Measurements from ENCODE around the gene HBA2. TPM values are rescaled to one million over a fixed set of nuclear protein-coding genes. Genes with fewer than 3 reads are reported as not detected.

The HBA2 gene
- total RNA-seq, 1 experiment from 2014 or later = not detected

GRCh38 chr16:188674-189073 is 16.0 kb downstream of the HBA2 start:
- no peaks in the 10 kb centered on the region for H3K79me2 ChIP-seq (ENCODE audit: insufficient read depth, low read length)
- H3T11ph ChIP-seq (ENCODE audit: low read length) = no peak overlapping the region
- no peak overlapping the region for H2AFZ ChIP-seq (ENCODE audit: low read length)
- H3K56ac ChIP-seq (ENCODE audit: insufficient read length, low read depth, low read length) = no peak overlapping the region
- H3K4me3 Mint-ChIP-seq = no peak overlapping the region
- no peak overlapping the region for H3K14ac ChIP-seq (ENCODE audit: insufficient read depth, low read length)
- no peaks in the 10 kb centered on the region for H3K27me3 ChIP-seq (ENCODE audit: insufficient read depth, low read length)
- H3K27ac ChIP-seq (ENCODE audit: insufficient read length, low read depth, low read length) = no peak overlapping the region
- H3K4me2 ChIP-seq (ENCODE audit: insufficient read depth, insufficient read length, low read length) = no peak overlapping the region
- H3K23ac ChIP-seq (ENCODE audit: insufficient read length, low read depth, low read length) = no peak overlapping the region
- H3K9me3 ChIP-seq (ENCODE audit: control insufficient read depth, low read depth, low read length) = no peaks in the 10 kb centered on the region
- H2BK5ac ChIP-seq (ENCODE audit: insufficient read length, low read length) = no peak overlapping the region
- no peaks in the 10 kb centered on the region; a peak in 1 of 5 replicates for H3K9me3 Mint-ChIP-seq
- H3K4me1 Mint-ChIP-seq = no peaks in the 10 kb centered on the region
- no peak overlapping the region for H2AK5ac ChIP-seq (ENCODE audit: insufficient read length, low read length)
- H3K27me3 Mint-ChIP-seq (ENCODE audit: low read depth) = 0 out of 2 replicates have a peak, but pooled peaks cover 1% of the 10 kb centered on the region
- no peak for DNase-seq
- no peak overlapping the region for H4K8ac ChIP-seq (replicated peaks; ENCODE audit: insufficient read length, low read depth, low read length)
- no peak overlapping the region for H2BK120ac ChIP-seq (ENCODE audit: low read depth, low read length, poor library complexity, severe bottlenecking)
- H4K20me1 ChIP-seq (ENCODE audit: control insufficient read depth, insufficient read depth, insufficient read length) = no peaks in the 10 kb centered on the region
- peaks cover 45 to 69% (median 68%) of the 10 kb centered on the region in 3 experiments for H3K36me3 Mint-ChIP-seq (ENCODE audit: insufficient read depth in 1 of 3, low read depth in 3 of 3)
- H4K91ac ChIP-seq (ENCODE audit: insufficient read length, low read depth, low read length) = no peak overlapping the region
- H3K4ac ChIP-seq (ENCODE audit: low read depth, low read length) = no peak overlapping the region
- no peak overlapping the region for H3K9ac ChIP-seq (ENCODE audit: extremely low read depth, insufficient read length, low read length)
- no peaks in the 10 kb centered on the region for H3K79me1 ChIP-seq (ENCODE audit: insufficient read depth, low read depth, low read length, poor library complexity, severe bottlenecking)
- H4K5ac ChIP-seq (ENCODE audit: insufficient read length, low read depth, low read length) = no peak overlapping the region
- no peak overlapping the region for H2BK12ac ChIP-seq (ENCODE audit: insufficient read length, low read depth, low read length)
- no peaks in the 10 kb centered on the region for H3K23me2 ChIP-seq (ENCODE audit: insufficient read length, low read depth, low read length, poor library complexity, severe bottlenecking)
- H2BK15ac ChIP-seq (ENCODE audit: low read depth, low read length) = no peak overlapping the region
- no peak overlapping the region for H3K18ac ChIP-seq (ENCODE audit: insufficient read length, low read depth, low read length)
- TF ChIP-seq CTCF (conservative IDR thresholded peaks at IDR 0.05) = peak; percentile 48; the same call in 2 of the 3 replicates
- 0 out of 7 replicates have a peak overlapping the region, but pooled peaks of 1 of the 3 experiments have one; percentile 49 for H3K27ac Mint-ChIP-seq
- H3K4me1 ChIP-seq (ENCODE audit: insufficient read depth, low read length) = no peaks in the 10 kb centered on the region
- WGBS (ENCODE audit: extremely low coverage, insufficient read length, low lambda C conversion rate) = no CpG with 5 or more reads among the region's 8 CpGs
- H2BK20ac ChIP-seq (ENCODE audit: low read depth, low read length, poor library complexity, severe bottlenecking) = no peak overlapping the region
